Fibroblast of pulmonary artery (primary cell): ENCODE results near the gene CLRN2.
A peak's percentile ranks its signal among the peaks of the same experiment; 100 is the strongest.

Source experiments
- DNase-seq: peaks from one replicate; pipeline ENCODE4 v3.0.0-alpha.2; 2010; ENCODE audit warnings: low read depth
- H3K4me3 ChIP-seq: replicated peaks from 2 replicates; pipeline ENCODE4 v1.5.1; 2011; ENCODE audit warnings: low read depth, mild to moderate bottlenecking, control low read depth, low read length, moderate library complexity
- TF ChIP-seq, protein P1 (sequence below): IDR thresholded peaks from 2 replicates; pipeline ENCODE4 v1.5.1; 2011; ENCODE audit warnings: mild to moderate bottlenecking, control low read depth, low read length, inconsistent platforms; ENCODE audit errors: missing control alignments

CLRN2 gene

DNA sequence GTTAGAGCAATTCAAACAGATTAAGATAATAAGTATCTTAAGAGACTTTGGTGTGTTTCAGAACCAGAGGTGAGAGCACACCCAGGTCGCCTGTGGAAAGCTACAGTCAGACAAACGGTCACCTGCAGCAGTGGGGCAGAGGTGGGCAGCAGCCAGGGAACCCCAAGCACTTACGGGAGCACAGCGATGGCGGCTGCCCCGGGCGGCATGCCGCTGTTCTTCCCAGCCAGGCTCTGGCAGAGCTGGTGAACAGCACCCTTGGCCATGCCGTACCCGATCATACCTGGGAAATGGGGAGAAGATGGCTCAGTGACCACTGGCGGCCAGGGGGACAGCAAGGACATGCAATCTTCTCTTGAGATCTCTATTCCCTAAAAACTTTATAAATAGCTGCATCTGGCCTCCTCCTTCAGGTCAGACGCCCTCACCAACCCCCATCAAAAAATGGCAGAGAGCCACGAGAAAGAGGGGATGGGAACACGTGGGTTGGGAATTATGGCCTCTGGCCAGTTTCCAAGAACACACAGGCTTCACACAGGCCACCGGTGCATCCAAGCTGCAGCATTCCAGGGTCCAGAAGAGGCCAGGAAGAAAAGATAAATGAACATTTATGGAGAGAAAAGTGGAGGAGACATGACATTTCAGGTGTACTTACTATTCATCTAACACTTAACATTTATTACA lies 22.8 kb upstream of the CLRN2 start:
- DNase-seq, result no peak
- no peak overlapping the region for H3K4me3 ChIP-seq
- TF ChIP-seq, protein P1, sequence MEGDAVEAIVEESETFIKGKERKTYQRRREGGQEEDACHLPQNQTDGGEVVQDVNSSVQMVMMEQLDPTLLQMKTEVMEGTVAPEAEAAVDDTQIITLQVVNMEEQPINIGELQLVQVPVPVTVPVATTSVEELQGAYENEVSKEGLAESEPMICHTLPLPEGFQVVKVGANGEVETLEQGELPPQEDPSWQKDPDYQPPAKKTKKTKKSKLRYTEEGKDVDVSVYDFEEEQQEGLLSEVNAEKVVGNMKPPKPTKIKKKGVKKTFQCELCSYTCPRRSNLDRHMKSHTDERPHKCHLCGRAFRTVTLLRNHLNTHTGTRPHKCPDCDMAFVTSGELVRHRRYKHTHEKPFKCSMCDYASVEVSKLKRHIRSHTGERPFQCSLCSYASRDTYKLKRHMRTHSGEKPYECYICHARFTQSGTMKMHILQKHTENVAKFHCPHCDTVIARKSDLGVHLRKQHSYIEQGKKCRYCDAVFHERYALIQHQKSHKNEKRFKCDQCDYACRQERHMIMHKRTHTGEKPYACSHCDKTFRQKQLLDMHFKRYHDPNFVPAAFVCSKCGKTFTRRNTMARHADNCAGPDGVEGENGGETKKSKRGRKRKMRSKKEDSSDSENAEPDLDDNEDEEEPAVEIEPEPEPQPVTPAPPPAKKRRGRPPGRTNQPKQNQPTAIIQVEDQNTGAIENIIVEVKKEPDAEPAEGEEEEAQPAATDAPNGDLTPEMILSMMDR, result no peak

DNA sequence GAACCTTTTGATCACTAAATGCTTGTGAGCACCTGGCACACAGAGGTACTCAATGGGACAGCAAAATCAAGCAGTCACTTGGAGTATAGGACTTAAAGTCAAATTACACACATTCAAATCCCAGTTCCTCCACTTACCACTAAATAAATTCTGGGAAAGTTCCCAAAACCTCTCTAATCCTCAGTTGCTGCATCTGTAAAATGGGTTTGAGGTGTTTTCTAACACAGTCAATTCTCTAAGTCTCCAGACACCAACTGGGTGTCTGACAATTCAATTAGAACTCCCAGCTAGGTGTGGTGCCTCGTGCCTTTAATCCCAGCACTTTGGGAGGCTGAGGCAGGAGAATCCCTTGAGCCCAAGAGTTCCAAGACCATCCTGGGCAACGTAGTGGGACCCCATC lies 22.1 kb upstream of the CLRN2 start:
- DNase-seq, result no peak
- H3K4me3 ChIP-seq, result no peak overlapping the region
- TF ChIP-seq, protein P1, result no peak

DNA sequence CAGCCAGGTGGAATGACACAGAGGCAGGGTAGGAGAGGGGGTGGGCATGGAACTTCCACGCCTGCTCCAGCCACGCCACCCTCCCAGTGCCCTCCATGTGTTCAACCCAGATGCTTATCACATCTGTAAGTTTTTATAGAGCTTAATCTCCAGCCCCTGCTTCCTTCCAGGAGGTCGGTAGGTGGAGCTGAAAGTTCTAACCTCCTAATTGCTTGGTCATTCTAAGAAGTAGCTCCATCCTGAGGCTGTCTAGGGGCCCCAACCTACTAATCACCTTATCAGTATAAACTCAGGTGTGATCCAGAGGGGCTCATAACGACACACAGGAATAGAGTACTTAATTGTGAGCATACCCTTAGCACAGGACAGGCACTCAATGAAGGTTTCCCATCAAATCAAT lies 21.3 kb upstream of the CLRN2 start:
- no peak overlapping the region for H3K4me3 ChIP-seq
- DNase-seq, result no peak
- TF ChIP-seq, protein P1, result no peak

DNA sequence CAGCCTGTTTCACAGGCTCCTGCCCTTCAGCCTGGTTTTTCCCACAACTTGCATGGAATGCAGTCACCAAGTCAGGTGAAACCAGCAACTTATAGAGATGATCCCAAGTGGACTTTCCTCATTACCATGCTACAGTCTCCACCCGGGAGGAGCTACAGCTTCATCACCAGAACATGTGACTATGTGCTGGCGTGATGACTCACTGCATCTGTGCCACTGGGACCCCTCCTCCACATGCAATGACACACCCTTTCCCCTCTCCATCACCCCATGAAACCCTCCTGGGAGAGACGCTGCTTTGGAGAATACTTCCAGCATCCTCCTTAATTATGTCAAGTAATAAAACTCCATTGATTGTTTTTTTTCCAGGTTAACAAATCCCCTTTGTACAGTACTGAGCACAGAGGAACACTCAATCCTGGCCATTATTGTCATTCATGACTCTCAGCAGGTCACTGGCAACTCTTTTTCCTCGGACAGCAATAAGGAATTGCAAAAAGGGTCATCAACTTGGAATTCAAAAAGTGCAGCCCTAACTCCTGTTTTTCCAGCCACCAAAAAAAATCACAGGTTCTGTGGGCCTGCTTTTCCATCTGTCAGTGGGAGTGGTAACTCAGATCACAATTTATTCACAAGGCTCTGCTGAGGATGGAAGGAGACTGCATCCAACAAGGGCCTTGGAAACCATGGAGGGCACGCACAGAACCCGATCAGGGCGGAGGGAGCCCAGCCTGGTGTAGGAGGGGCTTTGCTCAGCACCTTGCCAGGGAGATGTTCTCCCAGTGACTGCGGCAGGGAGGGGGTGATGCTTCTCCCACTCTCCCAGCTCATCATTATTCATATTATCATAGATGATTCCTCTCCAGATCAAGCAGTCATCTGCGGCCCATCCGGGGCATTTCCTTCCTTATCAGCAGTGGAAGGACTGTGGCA lies 20.4 kb upstream of the CLRN2 start:
- no peak overlapping the region for H3K4me3 ChIP-seq
- peak; percentile 64 for DNase-seq
- TF ChIP-seq, protein P1, result no peak

DNA sequence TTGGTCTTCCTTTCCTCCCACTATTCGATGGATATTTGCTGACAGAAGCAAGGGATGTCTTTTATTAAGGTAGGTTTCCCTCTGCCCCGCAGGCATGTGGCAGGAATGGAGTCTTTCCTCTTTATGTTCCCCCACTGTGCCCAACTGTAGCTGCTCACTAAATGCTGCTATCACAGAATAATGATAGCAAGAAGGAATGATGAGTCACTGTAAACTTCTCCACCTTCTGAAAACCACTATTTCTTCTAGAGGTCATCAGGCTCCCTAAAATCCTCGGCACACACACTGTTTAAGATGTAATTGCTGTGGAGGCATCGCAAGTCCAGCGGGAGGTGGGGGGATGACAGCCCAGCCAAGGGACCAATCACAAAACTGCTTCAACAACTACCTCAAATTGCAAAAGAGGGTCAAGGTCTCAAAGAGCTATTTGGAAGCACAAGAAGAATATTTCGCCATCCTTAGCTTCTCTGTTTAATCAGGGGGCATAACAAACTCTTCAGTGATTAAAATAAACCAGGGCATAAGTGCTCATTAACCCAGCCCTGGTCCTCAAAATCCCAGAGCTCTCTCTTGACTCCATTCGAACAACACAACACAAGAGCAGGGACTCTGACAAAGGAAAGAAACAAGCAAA lies 17.0 kb upstream of the CLRN2 start:
- TF ChIP-seq, protein P1, result no peak
- DNase-seq, result no peak
- H3K4me3 ChIP-seq, result no peak overlapping the region

DNA sequence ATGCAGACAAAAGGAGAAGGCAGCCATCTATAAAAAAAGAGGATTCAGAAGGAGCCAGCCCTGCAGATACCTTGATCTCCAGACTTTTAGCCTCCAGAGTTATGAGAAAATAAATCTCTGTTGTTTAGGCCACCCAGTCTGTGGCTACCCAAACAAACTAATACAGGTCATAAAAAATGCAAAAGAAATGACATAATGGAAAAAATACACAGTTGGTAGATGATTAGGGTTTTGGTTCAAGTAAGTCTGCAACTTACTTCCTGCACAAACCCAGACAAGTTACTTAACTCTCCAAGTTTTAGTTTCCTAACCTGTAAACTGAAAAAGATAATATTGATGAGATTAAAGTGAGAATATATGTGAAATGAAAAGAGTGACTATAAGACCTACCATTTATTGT lies 14.4 kb upstream of the CLRN2 start:
- no peak overlapping the region for H3K4me3 ChIP-seq
- no peak for DNase-seq
- TF ChIP-seq, protein P1, result no peak
